GM12873 (cell line): ENCODE results near the gene RTEL1.

Source experiments
- TF ChIP-seq, protein P1 (sequence below): IDR thresholded peaks from 2 replicates; pipeline ENCODE4 v1.5.1; 2012; ENCODE audit warnings: low read depth, mild to moderate bottlenecking, moderate library complexity, low read length, control low read depth; ENCODE audit not compliant: insufficient read depth; ENCODE audit errors: missing control alignments

RTEL1 gene

DNA sequence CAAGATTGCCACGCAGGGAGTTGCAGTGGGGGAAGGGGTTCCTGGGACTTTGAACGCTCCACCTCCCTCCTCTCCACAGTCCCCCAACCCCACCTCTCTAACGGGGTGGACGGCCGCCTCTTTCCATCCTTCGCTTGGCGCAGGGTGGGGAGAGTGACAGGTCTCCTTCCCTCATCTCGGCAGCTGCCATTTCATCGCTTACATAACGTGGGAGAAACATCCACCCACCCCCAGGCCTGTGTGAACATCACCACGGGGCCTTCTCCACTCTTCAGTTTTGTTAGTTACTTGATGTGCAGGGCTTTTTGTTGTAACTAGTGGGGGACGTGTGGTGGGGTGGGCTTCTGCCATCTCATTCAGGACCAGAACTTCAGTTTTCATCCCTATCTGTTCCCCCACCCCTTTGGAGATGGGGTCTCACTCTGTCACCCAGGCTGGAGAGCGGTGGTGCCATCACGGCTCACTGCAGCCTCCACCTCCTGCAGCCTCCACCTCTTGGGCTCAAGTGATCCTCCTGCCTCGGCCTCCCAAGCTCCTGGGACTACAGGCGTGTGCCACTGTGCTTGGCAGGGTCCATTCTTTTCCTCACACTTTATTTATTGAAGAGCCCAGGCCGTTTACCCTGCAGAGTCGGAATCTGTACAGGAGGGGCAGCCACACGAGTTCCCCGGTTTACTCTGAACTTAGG, 17.7 kb downstream of the RTEL1 start:
- TF ChIP-seq, protein P1, sequence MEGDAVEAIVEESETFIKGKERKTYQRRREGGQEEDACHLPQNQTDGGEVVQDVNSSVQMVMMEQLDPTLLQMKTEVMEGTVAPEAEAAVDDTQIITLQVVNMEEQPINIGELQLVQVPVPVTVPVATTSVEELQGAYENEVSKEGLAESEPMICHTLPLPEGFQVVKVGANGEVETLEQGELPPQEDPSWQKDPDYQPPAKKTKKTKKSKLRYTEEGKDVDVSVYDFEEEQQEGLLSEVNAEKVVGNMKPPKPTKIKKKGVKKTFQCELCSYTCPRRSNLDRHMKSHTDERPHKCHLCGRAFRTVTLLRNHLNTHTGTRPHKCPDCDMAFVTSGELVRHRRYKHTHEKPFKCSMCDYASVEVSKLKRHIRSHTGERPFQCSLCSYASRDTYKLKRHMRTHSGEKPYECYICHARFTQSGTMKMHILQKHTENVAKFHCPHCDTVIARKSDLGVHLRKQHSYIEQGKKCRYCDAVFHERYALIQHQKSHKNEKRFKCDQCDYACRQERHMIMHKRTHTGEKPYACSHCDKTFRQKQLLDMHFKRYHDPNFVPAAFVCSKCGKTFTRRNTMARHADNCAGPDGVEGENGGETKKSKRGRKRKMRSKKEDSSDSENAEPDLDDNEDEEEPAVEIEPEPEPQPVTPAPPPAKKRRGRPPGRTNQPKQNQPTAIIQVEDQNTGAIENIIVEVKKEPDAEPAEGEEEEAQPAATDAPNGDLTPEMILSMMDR, result no peak

DNA sequence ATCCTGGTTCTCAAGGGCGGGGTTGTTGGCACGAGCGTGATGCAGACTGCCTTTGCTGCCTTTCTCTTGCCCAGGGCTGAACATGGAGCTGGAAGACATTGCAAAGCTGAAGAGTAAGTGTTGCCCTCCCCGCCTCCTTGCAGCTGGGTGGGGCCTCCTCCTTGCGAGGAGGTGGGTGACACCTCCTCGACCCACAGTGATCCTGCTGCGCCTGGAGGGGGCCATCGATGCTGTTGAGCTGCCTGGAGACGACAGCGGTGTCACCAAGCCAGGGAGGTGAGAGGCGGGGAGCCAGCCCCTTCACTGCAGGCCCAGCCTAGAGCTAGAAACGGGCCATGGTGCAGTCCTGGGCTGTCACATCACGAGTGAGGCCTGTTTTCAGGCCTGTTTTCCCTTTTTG, 20.0 kb downstream of the RTEL1 start:
- TF ChIP-seq, protein P1, result no peak

DNA sequence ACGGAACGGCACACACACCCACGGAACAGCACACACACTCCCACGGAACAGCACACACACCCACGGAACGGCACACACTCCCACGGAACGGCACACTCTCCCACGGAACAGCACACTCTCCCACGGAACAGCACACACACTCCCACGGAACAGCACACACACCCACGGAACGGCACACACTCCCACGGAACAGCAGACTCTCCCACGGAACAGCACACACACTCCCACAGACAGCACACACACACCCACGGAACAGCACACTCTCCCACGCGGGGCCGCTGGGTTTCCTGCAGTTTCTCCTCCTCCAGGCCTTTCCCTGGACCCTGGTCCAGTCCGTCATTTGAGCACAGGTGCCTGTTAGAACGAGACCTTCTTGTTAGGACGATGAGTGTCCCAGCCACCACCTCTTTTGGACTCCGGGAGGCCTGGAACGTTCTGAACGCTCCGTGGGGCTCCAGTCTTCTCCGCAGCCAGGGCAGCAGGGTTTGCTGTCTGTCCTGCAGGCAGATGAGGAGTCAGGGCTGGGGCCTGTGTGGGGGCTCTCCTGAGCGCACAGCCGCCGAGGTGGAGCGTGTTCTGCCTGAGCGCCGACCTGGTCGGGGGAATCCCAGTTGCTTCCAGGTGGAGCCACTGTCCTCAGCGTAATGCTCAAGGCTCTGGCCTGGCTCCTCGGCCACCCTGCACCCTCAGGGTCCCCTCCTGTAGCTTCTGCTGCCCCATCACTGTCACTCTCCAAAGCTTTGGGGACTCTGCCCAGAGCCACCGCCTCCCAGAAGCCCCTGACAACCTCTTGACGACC, 20.8 kb downstream of the RTEL1 start:
- TF ChIP-seq, protein P1, result no peak

DNA sequence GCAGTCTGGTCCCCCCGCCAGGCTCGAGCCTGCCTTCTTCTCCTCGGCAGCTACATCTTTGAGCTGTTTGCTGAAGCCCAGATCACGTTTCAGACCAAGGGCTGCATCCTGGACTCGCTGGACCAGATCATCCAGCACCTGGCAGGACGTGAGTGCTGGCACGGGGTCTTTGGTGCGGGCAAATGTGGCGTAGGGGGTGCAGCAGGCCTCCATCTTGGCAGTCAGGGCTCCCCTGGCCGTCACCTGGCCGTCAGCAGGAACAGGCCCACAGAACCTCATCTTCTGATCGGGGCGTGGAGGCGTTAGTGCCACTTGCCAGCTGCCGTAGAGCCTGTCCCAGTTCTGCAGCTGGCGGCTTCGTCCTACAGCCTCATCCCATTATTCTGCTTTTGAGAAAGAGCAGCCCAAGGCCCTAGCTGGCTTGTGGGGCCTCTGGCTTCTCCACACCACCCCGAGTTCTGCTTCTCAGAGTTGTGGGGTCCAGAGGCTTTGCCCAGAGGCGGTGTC, 21.7 kb downstream of the RTEL1 start:
- TF ChIP-seq, protein P1, result no peak

DNA sequence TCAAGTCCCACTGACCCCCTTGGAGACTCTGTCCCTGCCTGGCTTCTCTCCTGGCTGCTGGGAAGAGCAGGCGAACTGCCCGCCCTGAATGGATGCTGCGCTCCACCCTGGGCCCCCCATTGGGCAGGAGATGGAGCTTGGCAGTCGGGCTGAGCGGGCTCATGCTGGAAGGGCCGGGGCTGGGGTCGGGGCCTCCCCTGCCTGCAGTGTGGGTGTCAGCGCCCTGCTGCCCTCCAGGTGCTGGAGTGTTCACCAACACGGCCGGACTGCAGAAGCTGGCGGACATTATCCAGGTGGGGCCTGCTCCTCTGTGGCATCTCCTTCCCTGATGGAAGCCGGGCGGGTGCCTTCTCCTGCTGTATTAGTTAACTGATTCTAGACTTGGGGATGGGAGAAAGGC, 22.3 kb downstream of the RTEL1 start:
- TF ChIP-seq, protein P1, result no peak

DNA sequence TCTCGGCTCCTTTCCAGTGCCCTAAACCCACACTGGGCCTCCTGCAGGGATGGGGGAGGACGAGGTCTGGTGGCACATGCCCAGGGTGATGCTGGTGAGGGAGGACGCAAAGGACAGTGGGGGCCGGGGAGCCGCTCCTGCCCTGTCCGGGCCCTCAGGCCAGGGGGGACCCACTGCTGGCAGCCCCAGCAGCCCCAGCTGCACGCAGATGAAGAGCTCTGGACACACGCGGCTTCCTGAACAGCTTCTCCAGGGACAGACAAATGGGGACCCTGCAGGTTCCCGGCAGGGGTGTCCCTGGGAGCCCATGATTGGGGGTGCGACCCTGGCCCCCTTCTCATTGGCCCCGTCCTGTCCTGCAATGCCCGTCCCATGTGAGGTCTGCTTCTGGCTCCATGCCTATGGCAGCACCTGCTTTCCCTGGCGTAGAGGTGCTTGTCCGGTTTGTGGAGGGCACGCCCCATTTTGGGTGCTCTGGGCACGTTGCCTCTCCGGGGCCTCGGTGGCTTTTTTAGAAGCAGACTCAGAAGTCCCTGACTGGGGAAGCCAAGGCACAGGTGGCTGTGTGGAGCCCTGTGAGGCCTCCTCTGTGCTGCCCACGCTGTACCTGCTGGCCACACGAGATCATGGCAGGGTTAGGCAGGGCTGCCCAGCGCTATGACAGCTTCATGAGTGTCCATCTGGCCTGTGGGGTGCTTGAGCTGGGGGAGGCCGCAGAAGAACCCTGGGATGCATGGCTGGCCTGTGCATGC, 22.9 kb downstream of the RTEL1 start:
- TF ChIP-seq, protein P1, result no peak
